ENCODE measurements around the gene NAB1.

The NAB1 gene

DNA sequence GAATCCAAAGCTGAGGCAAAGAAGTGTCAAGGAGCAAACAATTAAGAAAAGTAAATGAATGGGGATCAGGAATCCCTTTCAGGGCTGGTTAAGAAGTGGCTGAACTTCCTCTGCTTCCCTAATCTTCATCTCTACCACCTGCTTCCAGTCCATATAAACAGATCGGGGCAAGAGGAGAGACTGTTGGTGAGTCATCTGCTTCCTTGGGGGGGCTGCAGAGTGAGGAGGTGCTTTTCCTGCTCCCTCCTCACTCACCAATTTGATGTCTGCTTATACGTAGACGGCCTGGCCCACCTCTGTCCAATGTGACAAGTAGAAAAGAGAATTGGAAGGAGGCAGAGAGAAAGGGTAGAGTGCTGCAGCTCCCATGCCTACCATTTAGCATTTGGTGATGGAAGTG lies 68.4 kb downstream of the NAB1 start:
- no peak for DNase-seq

DNA sequence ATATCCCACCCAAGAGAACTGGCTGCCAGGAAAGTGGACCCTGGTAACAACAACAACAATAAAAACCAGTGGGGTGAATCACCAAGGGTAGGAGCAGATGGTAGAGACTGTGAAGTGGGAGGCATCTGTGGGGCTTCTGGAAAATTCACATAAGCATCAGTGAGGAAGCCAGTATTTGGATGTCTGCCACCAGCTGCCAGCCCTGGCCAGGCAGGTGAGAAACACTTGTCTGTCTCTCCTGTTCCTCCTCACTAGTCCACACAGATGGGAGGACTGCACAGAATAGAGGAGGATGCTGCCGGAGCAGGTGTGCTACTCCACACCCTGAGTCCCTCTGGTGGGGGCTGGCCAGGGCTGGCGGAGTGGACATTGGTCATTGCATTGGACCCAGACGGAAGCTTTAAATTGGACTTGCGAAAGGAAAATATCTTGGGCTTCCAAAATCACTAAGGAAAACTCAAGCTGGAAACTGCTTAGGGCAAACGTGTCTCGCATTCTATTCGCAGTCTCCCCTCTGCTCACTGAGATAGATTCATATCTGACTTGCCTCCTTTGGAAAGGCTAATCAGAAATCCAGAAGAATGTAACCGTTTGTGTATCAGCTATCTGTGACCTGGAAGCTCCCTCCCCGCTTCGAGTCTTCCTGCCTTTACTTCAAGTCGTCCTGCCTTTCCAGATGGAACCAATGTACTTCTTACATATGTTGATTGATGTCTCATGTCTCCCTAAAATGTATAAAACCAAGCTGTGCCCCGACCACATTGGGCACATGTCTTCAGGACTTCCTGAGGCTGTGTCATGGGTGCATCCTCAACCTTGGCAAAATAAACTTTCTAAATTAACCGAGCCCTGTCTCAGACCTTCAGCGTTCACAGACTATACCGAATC lies 69.1 kb downstream of the NAB1 start:
- DNase-seq, result no peak

DNA sequence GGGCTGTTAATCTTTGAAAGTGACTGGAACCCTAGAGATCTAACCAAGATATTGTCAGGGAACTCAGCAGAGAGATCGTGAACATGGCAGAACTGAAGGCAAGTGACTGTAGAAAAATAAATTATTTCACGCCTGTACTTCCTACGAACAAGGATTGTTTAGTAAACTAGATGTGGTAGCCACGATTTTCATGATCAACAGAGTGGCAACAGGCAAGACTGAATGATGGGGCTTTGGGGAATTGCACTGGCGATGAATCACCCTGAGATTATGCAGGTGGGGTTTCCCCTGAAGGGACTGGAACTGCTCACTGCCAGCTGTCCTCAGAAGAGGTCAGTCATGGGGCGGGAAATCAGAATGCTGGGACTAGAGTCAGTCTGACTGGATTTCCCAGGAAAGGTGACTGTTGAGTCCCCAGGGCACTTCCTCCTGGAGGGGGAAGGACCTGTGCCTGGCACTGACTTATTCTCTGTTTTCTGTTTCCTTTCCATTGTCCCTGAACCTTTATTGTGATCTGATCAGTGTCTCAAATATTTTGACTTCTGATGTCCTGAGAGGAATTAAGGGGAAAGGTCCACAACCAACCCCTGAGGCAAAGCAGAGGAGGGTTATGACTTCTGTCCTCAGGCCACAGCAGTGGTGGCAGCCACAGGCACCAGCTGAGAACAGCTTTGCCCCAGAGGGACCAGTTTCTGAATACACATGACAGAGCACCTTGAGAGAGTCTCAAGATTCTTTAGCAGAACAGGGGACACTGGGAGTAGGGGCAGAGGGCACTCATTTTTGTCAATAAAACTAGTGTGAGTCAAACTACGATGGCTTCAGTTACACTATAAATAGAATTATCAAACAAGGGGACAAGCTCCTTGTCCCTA lies 70.0 kb downstream of the NAB1 start:
- no peak for DNase-seq

DNA sequence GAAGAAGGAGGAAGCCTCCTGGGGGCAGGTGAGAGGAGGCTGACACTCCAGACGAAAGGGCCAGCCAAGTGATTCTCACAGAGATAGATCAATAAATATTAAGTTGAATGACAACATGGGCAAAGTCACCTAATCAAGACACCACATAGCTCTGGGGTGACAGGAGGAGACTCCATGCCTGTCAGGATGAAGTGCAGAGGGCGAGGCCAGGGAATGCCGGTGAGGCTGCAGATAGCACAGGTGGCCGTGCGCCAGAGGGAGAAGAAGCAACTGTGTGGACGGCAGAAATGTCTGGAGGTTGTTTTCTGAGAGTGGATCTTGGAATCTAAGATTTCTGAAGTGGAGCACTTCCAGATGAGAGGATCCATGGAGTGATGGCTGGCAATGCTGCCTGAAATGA lies 71.4 kb downstream of the NAB1 start:
- no peak for DNase-seq

DNA sequence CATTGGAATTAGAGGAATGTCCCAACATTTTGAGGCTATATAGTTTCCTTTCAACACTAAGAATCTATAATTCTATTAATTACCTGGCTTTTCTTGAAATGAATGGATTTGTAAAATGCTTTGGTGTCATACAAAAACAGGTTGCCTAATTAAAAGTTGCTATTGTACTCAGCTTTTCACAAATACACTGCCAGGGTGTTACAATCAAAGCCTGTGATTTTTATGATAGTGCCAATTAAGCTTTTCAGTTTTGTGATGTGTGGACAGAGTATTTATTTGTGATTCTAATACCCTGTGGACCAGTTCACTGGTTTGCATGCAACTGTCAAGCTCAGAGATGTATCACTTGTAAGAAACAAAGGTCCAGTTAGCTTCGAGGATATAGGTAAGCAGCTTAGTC lies 71.8 kb downstream of the NAB1 start:
- DNase-seq, result no peak

DNA sequence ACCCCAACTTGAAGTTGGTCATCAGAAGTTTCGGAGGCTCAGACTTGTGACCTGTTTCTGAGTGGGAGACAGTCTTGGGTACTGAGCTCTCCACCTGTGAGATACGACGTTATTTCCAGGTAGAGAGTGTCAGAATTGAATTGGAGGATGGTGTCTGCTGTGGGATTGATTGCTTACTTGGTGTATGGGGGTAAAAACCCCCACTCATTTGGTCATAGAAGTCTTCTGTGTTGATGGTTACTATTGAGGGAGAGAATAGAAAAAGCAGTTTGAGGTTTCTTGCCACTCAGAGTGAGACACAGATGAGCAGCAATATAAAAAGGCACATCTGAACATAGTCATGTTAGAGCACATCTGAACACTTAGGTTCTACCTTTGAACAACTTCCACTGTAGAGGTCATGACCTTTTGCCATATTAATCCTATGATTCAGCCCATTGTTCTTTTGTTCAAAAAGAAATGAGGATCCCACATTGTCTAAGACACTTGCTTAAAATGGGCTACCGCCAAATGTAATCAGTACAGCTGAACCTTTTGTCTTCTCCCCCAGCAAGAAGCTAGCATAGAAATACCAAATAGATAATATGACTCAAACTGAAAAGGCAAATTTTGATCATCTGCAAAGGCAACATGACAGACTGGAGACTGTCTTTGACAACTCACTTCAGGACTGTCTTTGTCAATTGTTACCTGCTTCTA lies 73.3 kb downstream of the NAB1 start:
- DNase-seq, result no peak

DNA sequence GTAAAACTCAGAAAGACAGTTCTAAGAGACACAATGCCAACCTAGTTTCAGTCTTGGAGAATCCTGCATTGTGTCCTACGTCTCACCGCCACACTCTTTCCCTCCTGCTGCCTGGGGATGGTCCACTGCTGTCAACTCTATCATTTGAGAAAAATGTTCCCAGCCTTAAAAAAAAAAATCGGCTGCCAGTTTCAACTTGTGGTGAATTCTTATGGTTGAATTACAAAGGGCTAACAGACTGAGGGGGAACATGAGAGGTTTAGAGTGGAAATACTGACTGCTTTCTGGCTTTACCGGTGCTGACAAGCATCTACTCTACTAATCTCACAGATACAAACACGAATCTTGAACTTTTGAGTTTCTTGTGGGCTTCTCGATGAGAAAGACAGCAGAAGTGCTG lies 74.0 kb downstream of the NAB1 start:
- DNase-seq, result no peak

DNA sequence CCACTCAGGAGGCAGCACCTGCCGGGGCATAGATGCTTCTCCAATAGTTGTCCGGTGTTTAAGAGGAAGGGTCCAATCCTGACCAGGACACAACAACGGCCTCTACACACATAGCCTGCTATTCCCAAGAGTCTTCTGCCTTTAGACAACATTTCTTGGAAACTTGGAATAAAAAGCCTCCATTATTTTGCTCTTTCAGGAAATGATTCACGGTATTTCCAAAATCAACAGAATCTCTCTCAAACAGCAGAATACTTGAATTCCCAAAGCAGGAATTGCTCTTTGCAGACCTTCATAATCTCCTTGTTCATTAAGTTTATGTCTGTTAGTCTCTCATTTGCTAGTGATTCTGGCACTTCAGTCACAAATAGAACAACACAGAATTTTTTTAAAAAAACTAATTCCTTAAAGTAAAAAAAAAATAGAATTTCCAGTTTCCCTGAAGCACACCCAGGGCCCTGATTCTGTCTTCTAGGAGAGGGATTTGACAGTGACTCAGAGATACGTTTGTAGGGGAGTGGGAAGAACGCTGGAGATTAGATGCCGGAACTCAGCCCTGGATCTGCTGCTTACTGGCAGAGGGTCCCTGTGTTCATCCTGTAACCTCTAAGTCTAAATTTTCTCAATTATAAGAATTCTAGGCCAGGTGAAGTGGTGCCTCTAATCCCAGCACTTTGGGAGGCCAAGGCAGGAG lies 74.7 kb downstream of the NAB1 start:
- no peak for DNase-seq

DNA sequence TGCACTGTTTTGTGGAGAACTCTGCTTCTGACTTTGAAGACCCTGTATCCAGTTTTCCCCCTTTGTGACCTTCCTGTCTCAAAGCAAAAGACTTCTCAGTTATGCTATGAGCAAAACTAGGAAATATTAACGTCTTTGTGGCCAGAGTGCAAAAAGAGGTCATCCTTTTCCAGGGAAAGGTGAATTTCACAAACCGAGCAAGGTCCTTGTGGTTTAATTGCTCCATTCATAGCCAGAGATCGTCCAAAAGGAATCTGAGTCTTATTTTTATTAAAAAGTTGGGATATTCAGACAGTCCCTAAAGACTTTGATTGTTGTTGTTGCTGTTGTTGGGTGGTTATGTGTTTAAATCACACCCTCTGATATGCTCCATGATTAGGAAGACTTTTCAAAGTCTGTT lies 77.4 kb downstream of the NAB1 start:
- DNase-seq, result no peak

DNA sequence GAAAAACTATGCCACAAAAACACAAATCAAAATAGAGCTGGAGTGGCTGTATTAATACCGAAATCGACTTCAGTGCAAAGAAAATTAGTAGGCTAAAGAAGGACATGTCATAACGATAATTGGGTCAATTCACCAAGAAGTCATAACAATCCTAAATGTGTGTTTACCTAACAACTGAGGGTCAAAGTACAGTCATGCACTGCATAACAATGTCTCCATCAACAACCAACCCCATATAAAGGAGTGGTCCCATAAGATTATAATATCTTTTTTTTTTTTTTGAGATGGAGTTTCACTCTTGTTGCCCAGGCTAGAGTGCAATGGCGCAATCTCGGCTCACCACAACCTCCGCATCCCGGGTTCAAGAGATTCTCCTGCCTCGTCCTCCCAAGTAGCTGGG lies 87.5 kb downstream of the NAB1 start:
- no peak for DNase-seq

DNA sequence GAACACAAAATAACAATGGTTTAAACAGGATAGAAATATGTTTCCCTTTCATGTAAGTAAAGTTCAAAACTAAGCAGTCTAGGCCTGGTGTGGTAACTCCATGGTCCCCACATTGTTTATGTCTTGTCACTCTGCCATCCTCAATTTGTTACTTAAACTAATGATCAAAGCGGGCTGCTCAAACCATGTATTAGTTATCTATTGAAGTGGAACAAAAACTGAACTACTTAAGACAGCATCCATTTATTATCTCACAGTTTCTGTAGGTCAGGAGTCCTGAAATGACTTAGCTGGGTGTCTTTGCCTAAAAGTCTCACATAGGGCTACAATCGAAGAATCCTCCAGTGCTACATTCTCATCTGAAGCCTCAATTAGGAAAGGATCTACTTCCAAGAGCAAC lies 91.6 kb downstream of the NAB1 start:
- no peak for DNase-seq
